ENCODE measurements around the gene ESD. TPM values are rescaled to one million over a fixed set of nuclear protein-coding genes. Genes with fewer than 3 reads are reported as not detected.
A peak's percentile ranks its signal among the peaks of the same experiment; 100 is the strongest.

The ESD gene
- total and polyA plus RNA-seq, 2 experiments from 2014 or later = 97.9 to 191 TPM

DNA sequence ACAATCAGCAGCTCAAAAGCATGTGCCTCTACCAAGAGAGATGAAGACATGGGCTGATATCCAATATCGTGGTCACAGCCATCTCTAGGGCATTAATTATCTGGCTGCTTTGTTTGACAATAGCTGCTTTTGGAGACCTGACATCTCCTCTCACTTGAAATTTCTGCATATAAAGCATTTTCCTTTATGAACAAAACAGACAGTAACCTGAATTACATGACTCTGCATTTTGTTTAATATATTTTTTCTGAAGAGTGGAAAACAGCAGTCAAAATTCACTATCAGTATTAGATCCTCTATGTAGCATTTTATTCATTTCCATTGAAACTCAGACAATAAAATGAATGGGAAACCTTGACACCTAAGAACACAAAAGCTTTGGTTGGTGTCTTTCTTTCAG, 42.4 kb upstream of the ESD start:
- Histone ChIP-seq H3K9me2 (ENCODE audit: insufficient read depth) (no peaks in the 10 kb centered on the region), H4K20me1 (ENCODE audit: insufficient read depth) (no peaks in the 10 kb centered on the region), H3K36me3 (ENCODE audit: low read depth) (no peaks in the 10 kb centered on the region), H3K4me1 (ENCODE audit: insufficient read depth) (no peaks in the 10 kb centered on the region), H3K9me3 (ENCODE audit: low read depth) (no peaks in the 10 kb centered on the region), H2AFZ (no peak overlapping the region), H3K4me3 (no peak overlapping the region), H3F3A (ENCODE audit: insufficient read depth) (no peaks in the 10 kb centered on the region), H3K4me2 (ENCODE audit: unreplicated experiment) (no peak overlapping the region), H3K27me3 (replicated peaks; ENCODE audit: insufficient read depth) (no peaks in the 10 kb centered on the region), H3K79me2 (ENCODE audit: insufficient read depth) (no peaks in the 10 kb centered on the region), H3K27ac (no peak overlapping the region), H3K9ac (no peak overlapping the region)
- in situ Hi-C loops (cut with MboI) = loop anchor here (10.0 kb wide), 1 partner anchor 935 kb away; no protein-coding TSS in a partner anchor
- no peak for TF ChIP-seq EZH2 (IDR thresholded peaks at IDR 0.05; ENCODE audit: insufficient read depth, poor library complexity, severe bottlenecking)
- no peak for TF ChIP-seq EZH2phosphoT487 (IDR thresholded peaks at IDR 0.05; ENCODE audit: insufficient read depth, low read depth)
- DNase-seq = no peak
- WGBS, 2 experiments (ENCODE audit: low coverage in 1 of 2, low lambda C conversion rate in 2 of 2, missing lambda C conversion rate in 2 of 2) = 33 to 46% methylated on average over 1 of the region's 1 CpG

GRCh38 chr13:46834657-46835056, 37.7 kb upstream of the ESD start:
- Histone ChIP-seq H3K4me1 (ENCODE audit: insufficient read depth) (no peaks in the 10 kb centered on the region), H3K36me3 (ENCODE audit: low read depth) (no peaks in the 10 kb centered on the region), H2AFZ (no peak overlapping the region), H4K20me1 (ENCODE audit: insufficient read depth) (no peaks in the 10 kb centered on the region), H3F3A (ENCODE audit: insufficient read depth) (no peaks in the 10 kb centered on the region), H3K9me2 (ENCODE audit: insufficient read depth) (no peaks in the 10 kb centered on the region), H3K27ac (no peak overlapping the region), H3K4me2 (ENCODE audit: unreplicated experiment) (no peak overlapping the region), H3K27me3 (replicated peaks; ENCODE audit: insufficient read depth) (no peaks in the 10 kb centered on the region), H3K9me3 (ENCODE audit: low read depth) (no peaks in the 10 kb centered on the region), H3K79me2 (ENCODE audit: insufficient read depth) (no peaks in the 10 kb centered on the region), H3K4me3 (no peak overlapping the region), H3K9ac (no peak overlapping the region)
- 89% methylated on average over 6 of the region's 6 CpGs for WGBS, 2 experiments (ENCODE audit: low coverage in 1 of 2, low lambda C conversion rate in 2 of 2, missing lambda C conversion rate in 2 of 2)
- DNase-seq = no peak
- TF ChIP-seq EZH2phosphoT487 (IDR thresholded peaks at IDR 0.05; ENCODE audit: insufficient read depth, low read depth) (no peak), EZH2 (IDR thresholded peaks at IDR 0.05; ENCODE audit: insufficient read depth, poor library complexity, severe bottlenecking) (no peak)
- in situ Hi-C loops (cut with MboI) = loop anchor here (10.0 kb wide), 1 partner anchor 940 kb away; no protein-coding TSS in a partner anchor

DNA sequence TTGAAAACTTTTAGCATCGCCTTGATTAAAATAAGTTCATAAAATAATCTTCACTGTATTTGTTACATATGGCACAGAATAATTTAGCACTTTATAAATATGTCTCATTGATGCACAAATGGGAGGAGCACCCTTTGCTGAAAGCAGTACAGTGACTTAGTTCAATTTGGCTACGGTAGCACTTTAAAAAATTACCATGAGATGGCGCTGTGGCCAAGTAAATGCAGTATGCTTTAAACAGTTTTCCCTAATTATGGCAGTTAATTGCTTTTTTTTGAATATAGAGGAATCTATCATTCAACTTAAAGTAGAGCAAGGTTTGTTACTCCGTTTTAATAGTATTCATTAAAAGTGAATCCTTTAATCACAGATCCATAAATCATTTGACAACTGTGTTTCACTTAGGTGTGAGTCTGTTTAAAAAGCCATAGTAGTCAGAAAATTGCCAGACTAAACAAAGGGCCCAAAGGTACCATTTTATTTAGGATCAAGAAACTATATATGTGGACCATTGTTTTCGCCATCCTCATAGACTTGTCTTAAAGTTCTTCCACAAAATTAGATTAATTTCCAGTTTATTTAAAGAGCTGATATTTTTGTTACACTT, 34.7 kb upstream of the ESD start:
- in situ Hi-C loops (cut with MboI) = loop anchor here (10.0 kb wide), 1 partner anchor 943 kb away; no protein-coding TSS in a partner anchor
- Histone ChIP-seq H3K9me3 (ENCODE audit: low read depth) (no peaks in the 10 kb centered on the region), H3K36me3 (ENCODE audit: low read depth) (no peaks in the 10 kb centered on the region), H3K4me2 (ENCODE audit: unreplicated experiment) (no peak overlapping the region), H3K4me1 (ENCODE audit: insufficient read depth) (no peaks in the 10 kb centered on the region), H3K27ac (no peak overlapping the region), H4K20me1 (ENCODE audit: insufficient read depth) (no peaks in the 10 kb centered on the region), H3K79me2 (ENCODE audit: insufficient read depth) (no peaks in the 10 kb centered on the region), H3K9me2 (ENCODE audit: insufficient read depth) (no peaks in the 10 kb centered on the region), H3K27me3 (replicated peaks; ENCODE audit: insufficient read depth) (no peaks in the 10 kb centered on the region), H3K4me3 (no peak overlapping the region), H3K9ac (no peak overlapping the region), H2AFZ (no peak overlapping the region), H3F3A (ENCODE audit: insufficient read depth) (no peaks in the 10 kb centered on the region)
- DNase-seq = peak; percentile 57
- TF ChIP-seq EZH2 (IDR thresholded peaks at IDR 0.05; ENCODE audit: insufficient read depth, poor library complexity, severe bottlenecking) (no peak), EZH2phosphoT487 (IDR thresholded peaks at IDR 0.05; ENCODE audit: insufficient read depth, low read depth) (no peak)
- WGBS, 2 experiments (ENCODE audit: low coverage in 1 of 2, low lambda C conversion rate in 2 of 2, missing lambda C conversion rate in 2 of 2) = 4% methylated on average over 5 of the region's 5 CpGs

DNA sequence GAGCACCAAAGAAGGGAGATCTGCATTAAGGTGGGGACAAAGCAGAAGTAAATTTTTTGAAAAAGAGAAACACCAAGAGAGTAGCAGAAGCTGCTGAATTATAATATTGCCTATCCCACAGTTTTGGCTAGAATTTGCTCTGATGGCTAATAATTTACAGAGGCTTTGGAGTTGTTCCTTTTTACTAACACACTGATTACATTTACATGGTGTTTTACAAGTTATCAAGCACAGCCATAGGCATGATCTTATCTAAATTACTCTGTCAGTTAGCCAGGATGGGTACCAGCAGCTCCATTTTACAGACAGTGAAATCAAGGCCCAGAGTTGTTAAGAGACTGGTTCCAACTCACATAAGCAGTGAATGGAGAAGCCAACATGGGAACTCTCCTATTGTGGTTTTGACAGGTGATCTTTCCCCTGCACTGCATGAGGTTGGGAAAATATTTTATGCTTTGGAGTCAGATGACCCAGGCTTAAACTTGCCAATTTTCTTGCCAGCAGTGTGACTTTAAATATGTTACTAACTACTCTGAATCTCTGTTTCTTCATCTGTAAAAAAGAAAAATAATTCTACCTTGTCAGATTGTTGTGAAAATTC, 33.5 kb upstream of the ESD start:
- Histone ChIP-seq H3K4me1 (ENCODE audit: insufficient read depth) (no peaks in the 10 kb centered on the region), H3K36me3 (ENCODE audit: low read depth) (no peaks in the 10 kb centered on the region), H3K27me3 (replicated peaks; ENCODE audit: insufficient read depth) (no peaks in the 10 kb centered on the region), H3K9me2 (ENCODE audit: insufficient read depth) (no peaks in the 10 kb centered on the region), H3K27ac (no peak overlapping the region), H3F3A (ENCODE audit: insufficient read depth) (no peaks in the 10 kb centered on the region), H3K4me2 (ENCODE audit: unreplicated experiment) (no peak overlapping the region), H4K20me1 (ENCODE audit: insufficient read depth) (no peaks in the 10 kb centered on the region), H3K9ac (no peak overlapping the region), H2AFZ (no peak overlapping the region), H3K9me3 (ENCODE audit: low read depth) (no peaks in the 10 kb centered on the region), H3K79me2 (ENCODE audit: insufficient read depth) (no peaks in the 10 kb centered on the region), H3K4me3 (no peak overlapping the region)
- TF ChIP-seq EZH2phosphoT487 (IDR thresholded peaks at IDR 0.05; ENCODE audit: insufficient read depth, low read depth) (no peak), EZH2 (IDR thresholded peaks at IDR 0.05; ENCODE audit: insufficient read depth, poor library complexity, severe bottlenecking) (no peak)
- in situ Hi-C loops (cut with MboI) = loop anchor here (10.0 kb wide), 1 partner anchor 944 kb away; no protein-coding TSS in a partner anchor
- no peak for DNase-seq

Data from GM23248 (cell line).